IMR-90 (cell line): ENCODE measurements around the gene GPR139. TPM values are rescaled to one million over a fixed set of nuclear protein-coding genes. Genes with fewer than 3 reads are reported as not detected.

Source experiments
- ATAC-seq: fragments of 200-7000 bp; cut with Tn5 transposase; 2 replicates; pipeline ENCODE4 v1.9.1; 2020; ENCODE audit warnings: low read depth, mild to moderate bottlenecking, moderate library complexity
- BruUV-seq: library from RNA; stranded (reverse); fragments of 400-500 nt; replicated peaks from 2 replicates; lab custom pipeline; 2021; lab: Mats Ljungman, UMichigan
- CTCF ChIA-PET: fragments of 300-600 bp; formaldehyde crosslinking; extraction: SDS; loops from one replicate; lab custom pipeline; 2021; ENCODE audit warnings: antibody characterized with exemption; lab: Yijun Ruan, JAX
- POLR2A ChIA-PET: fragments of 300-600 bp; sonication (Branson Sonifier 250); formaldehyde crosslinking; loops from one replicate; lab custom pipeline; 2022; ENCODE audit warnings: antibody characterized with exemption; ENCODE audit not compliant: unreplicated experiment; lab: Charles Lee
- DNase-seq: peaks from one replicate; pipeline ENCODE4 v3.0.0; 2013
- H2AFZ ChIP-seq: replicated peaks from 2 replicates; pipeline ENCODE3; 2013; ENCODE audit warnings: low read length, mild to moderate bottlenecking; ENCODE audit not compliant: poor library complexity
- H2AK5ac ChIP-seq: 2 replicates; pipeline ENCODE4 v1.6.1; 2013; ENCODE audit warnings: low read depth, low read length, inconsistent platforms
- H2AK9ac ChIP-seq: replicated peaks from 2 replicates; pipeline ENCODE3; 2013; ENCODE audit warnings: mild to moderate bottlenecking, low read depth, low read length, moderate library complexity; ENCODE audit not compliant: poor library complexity
- H2BK120ac ChIP-seq: 2 replicates; pipeline ENCODE4 v1.6.1; 2013; ENCODE audit warnings: low read depth, low read length, inconsistent platforms
- H2BK15ac ChIP-seq: 3 replicates; pipeline ENCODE4 v1.6.1; 2013; ENCODE audit warnings: low read depth, low read length, inconsistent platforms
- H2BK20ac ChIP-seq: 2 replicates; pipeline ENCODE4 v1.6.1; 2013; ENCODE audit warnings: low read depth, mild to moderate bottlenecking, inconsistent platforms, low read length, moderate library complexity
- H2BK5ac ChIP-seq: 2 replicates; pipeline ENCODE4 v1.6.1; 2013; ENCODE audit warnings: mild to moderate bottlenecking, low read depth, low read length, inconsistent platforms; ENCODE audit not compliant: poor library complexity, severe bottlenecking
- H3K14ac ChIP-seq: replicated peaks from 2 replicates; pipeline ENCODE4 v1.6.1; 2013; ENCODE audit warnings: low read depth, low read length, inconsistent platforms
- H3K18ac ChIP-seq: 2 replicates; pipeline ENCODE4 v1.6.1; 2013; ENCODE audit warnings: low read depth, low read length, control low read depth
- H3K23ac ChIP-seq: 2 replicates; pipeline ENCODE4 v1.6.1; 2013; ENCODE audit warnings: low read depth, low read length, inconsistent platforms
- H3K27ac ChIP-seq: 2 replicates; pipeline ENCODE4 v1.5.1; 2013; ENCODE audit warnings: mild to moderate bottlenecking, control low read depth, low read length; ENCODE audit not compliant: insufficient read depth
- H3K27me3 ChIP-seq: 2 replicates; pipeline ENCODE4 v1.6.1; 2013; ENCODE audit warnings: low read length; ENCODE audit not compliant: control insufficient read depth, insufficient read depth
- H3K36me3 ChIP-seq: 2 replicates; pipeline ENCODE4 v1.6.1; 2013; ENCODE audit warnings: low read length, mixed read lengths; ENCODE audit not compliant: control insufficient read depth, insufficient read depth
- H3K4ac ChIP-seq: 2 replicates; pipeline ENCODE4 v1.6.1; 2013; ENCODE audit warnings: low read depth, low read length, inconsistent platforms
- H3K4me1 ChIP-seq: 2 replicates; pipeline ENCODE4 v1.6.1; 2013; ENCODE audit warnings: low read length, mixed read lengths; ENCODE audit not compliant: control insufficient read depth, insufficient read depth
- H3K4me2 ChIP-seq: 2 replicates; pipeline ENCODE4 v1.6.1; 2013; ENCODE audit warnings: low read depth, mild to moderate bottlenecking, control low read depth, low read length, moderate library complexity
- H3K4me3 ChIP-seq: 2 replicates; pipeline ENCODE4 v1.5.1; 2013; ENCODE audit warnings: low read depth, mild to moderate bottlenecking, control low read depth, low read length, moderate library complexity; ENCODE audit not compliant: insufficient read depth
- H3K56ac ChIP-seq: 2 replicates; pipeline ENCODE4 v1.6.1; 2013; ENCODE audit warnings: low read length, inconsistent platforms; ENCODE audit not compliant: insufficient read depth; ENCODE audit errors: extremely low read depth
- H3K79me1 ChIP-seq, 2 experiments: 2 replicates each; pipeline ENCODE4 v1.6.1; 2013; ENCODE audit warnings: low read length in 2 of 2, inconsistent platforms in 1 of 2, low read depth in 1 of 2
- H3K9ac ChIP-seq: 2 replicates; pipeline ENCODE4 v1.6.1; 2013; ENCODE audit warnings: low read depth, low read length, control low read depth
- H3K9me1 ChIP-seq: 2 replicates; pipeline ENCODE4 v1.6.1; 2013; ENCODE audit warnings: low read length, inconsistent platforms; ENCODE audit not compliant: insufficient read depth
- H3K9me3 ChIP-seq: 2 replicates; pipeline ENCODE4 v1.6.1; 2013; ENCODE audit warnings: low read length; ENCODE audit not compliant: control insufficient read depth, insufficient read depth
- H4K20me1 ChIP-seq: 2 replicates; pipeline ENCODE4 v1.6.1; 2013; ENCODE audit warnings: low read length, inconsistent platforms; ENCODE audit not compliant: insufficient read depth
- H4K5ac ChIP-seq: 2 replicates; pipeline ENCODE4 v1.6.1; 2013; ENCODE audit warnings: mild to moderate bottlenecking, low read depth, low read length, control low read depth
- H4K8ac ChIP-seq, 2 experiments: 2 replicates each; pipeline ENCODE4 v1.6.1; 2013; ENCODE audit warnings: low read depth in 2 of 2, low read length in 2 of 2, control low read depth in 1 of 2, inconsistent platforms in 1 of 2
- H4K91ac ChIP-seq: 2 replicates; pipeline ENCODE4 v1.6.1; 2013; ENCODE audit warnings: low read depth, low read length, inconsistent platforms; ENCODE audit not compliant: insufficient read depth
- BHLHE40 ChIP-seq: fragments of 150-350 bp; IDR thresholded peaks from 2 replicates; pipeline ENCODE4 v1.6.1; 2016; ENCODE audit warnings: mild to moderate bottlenecking, low read depth, low read length
- CEBPB ChIP-seq: IDR thresholded peaks from 2 replicates; pipeline ENCODE4 v1.6.1; 2012; ENCODE audit warnings: low read depth, low read length, improper control_type of control experiment
- ELK1 ChIP-seq: fragments of 150-350 bp; IDR thresholded peaks from 2 replicates; pipeline ENCODE4 v1.6.1; 2016; ENCODE audit warnings: low read depth, mild to moderate bottlenecking, low read length, moderate library complexity, borderline replicate concordance
- MAZ ChIP-seq: IDR thresholded peaks from 2 replicates; pipeline ENCODE4 v1.6.1; 2012; ENCODE audit warnings: low read depth, mild to moderate bottlenecking, low read length, improper control_type of control experiment, moderate library complexity, borderline replicate concordance
- MXI1 ChIP-seq: IDR thresholded peaks from 2 replicates; pipeline ENCODE4 v1.6.1; 2012; ENCODE audit warnings: low read depth, mild to moderate bottlenecking, low read length, moderate library complexity, borderline replicate concordance
- NFE2L2 ChIP-seq: fragments of 150-350 bp; IDR thresholded peaks from 2 replicates; pipeline ENCODE4 v1.6.1; 2016; ENCODE audit warnings: low read depth, mild to moderate bottlenecking, low read length
- RAD21 ChIP-seq: IDR thresholded peaks from 2 replicates; pipeline ENCODE4 v1.6.1; 2012; ENCODE audit warnings: low read length, improper control_type of control experiment
- USF2 ChIP-seq: fragments of 150-350 bp; IDR thresholded peaks from 2 replicates; pipeline ENCODE4 v1.6.1; 2017; ENCODE audit warnings: mild to moderate bottlenecking, antibody characterized with exemption, low read length, low read depth
- WGBS, 2 experiments: methylation state at CpG; one replicate each; pipeline versions ENCODE4 v1.1.5 to v1.1.7; 2013; ENCODE audit warnings: missing lambda C conversion rate in 2 of 2; ENCODE audit not compliant: insufficient read length in 1 of 2; ENCODE audit errors: extremely low coverage in 2 of 2; 5-methylcytosine and 5-hydroxymethylcytosine counted together
- dilution Hi-C: fragments of 300-500 bp; cut with HindIII; formaldehyde crosslinking; loops from one replicate; pipeline ENCODE4 v1.14.3; 2018; ENCODE audit warnings: low sequenced_read_pairs; ENCODE audit not compliant: unreplicated experiment
- in situ Hi-C: fragments of 300-500 bp; cut with MboI; formaldehyde crosslinking; loops from 3 replicates; pipeline ENCODE4 v1.14.3; 2019; ENCODE audit warnings: low sequenced_read_pairs, inconsistent platforms, mixed read lengths
- intact Hi-C: fragments of 100-400 bp; cut with micrococcal nuclease; formaldehyde crosslinking; loops from 2 replicates; pipeline ENCODE4 v1.10.0; 2022
- polyA plus RNA-seq, 3 experiments: library from polyadenylated mRNA; depleted of rRNA; stranded (reverse); fragments of >200 nt; gene quantifications; 2 replicates each; pipeline ENCODE4 v1.2.3, GENCODE V29; 2012; ENCODE audit warnings: low replicate concordance in 1 of 3
- total RNA-seq: library from RNA; depleted of rRNA; stranded (reverse); fragments of >200 nt; gene quantifications from 2 replicates; pipeline ENCODE4 v1.2.3, GENCODE V29; 2012

The GPR139 gene
- total and polyA plus RNA-seq, 2 of the 4 experiments (the other 2 are of a cell fraction), result not detected

- no peaks in the 10 kb centered on the region for H3K79me1 ChIP-seq
- H3K14ac ChIP-seq, result no peak overlapping the region
- no peak overlapping the region for H4K8ac ChIP-seq
- intact Hi-C loops (no loop called here), in situ Hi-C loops (no loop called here), dilution Hi-C loops (no loop called here)
- no peaks in the 10 kb centered on the region for H3K9me1 ChIP-seq
- H3K27ac ChIP-seq, result no peak overlapping the region
- H2BK20ac ChIP-seq, result no peak overlapping the region
- H3K56ac ChIP-seq, result no peak overlapping the region
- no peak overlapping the region for H4K5ac ChIP-seq
- ATAC-seq (no peak), DNase-seq (no peak)
- no peak overlapping the region for H2BK120ac ChIP-seq
- H2AK5ac ChIP-seq, result no peak overlapping the region
- no peak overlapping the region for H4K91ac ChIP-seq
- H3K9ac ChIP-seq, result no peak overlapping the region
- H3K23ac ChIP-seq, result no peak overlapping the region
- H2AK9ac ChIP-seq, result no peak overlapping the region
- H3K4me2 ChIP-seq, result no peak overlapping the region
- H3K27me3 ChIP-seq, result no peaks in the 10 kb centered on the region
- no peak overlapping the region for H2BK5ac ChIP-seq
- TF ChIP-seq RAD21 (no peak), MXI1 (no peak), USF2 (no peak), CEBPB (no peak), MAZ (no peak), NFE2L2 (no peak), ELK1 (no peak), BHLHE40 (no peak)
- no peaks in the 10 kb centered on the region; the same call in 1 of the 2 replicates for H3K9me3 ChIP-seq
- H3K4me1 ChIP-seq, result no peaks in the 10 kb centered on the region
- BruUV-seq, result no TSS peak
- WGBS, 2 experiments, result no CpG with 5 or more reads among the region's 3 CpGs
- no peaks in the 10 kb centered on the region for H4K20me1 ChIP-seq
- H2BK15ac ChIP-seq, result no peak overlapping the region
- H2AFZ ChIP-seq, result no peak overlapping the region
- ChIA-PET POLR2A (no interaction called here), CTCF (no interaction called here)
- no peak overlapping the region for H3K4me3 ChIP-seq
- no peak overlapping the region for H3K4ac ChIP-seq
- H3K36me3 ChIP-seq, result no peaks in the 10 kb centered on the region
- no peak overlapping the region for H3K18ac ChIP-seq
Observed at GRCh38 chr16:20094157-20094556, 20.5 kb upstream of the GPR139 start.
